ENCODE results near the gene C1QTNF7.

DNA sequence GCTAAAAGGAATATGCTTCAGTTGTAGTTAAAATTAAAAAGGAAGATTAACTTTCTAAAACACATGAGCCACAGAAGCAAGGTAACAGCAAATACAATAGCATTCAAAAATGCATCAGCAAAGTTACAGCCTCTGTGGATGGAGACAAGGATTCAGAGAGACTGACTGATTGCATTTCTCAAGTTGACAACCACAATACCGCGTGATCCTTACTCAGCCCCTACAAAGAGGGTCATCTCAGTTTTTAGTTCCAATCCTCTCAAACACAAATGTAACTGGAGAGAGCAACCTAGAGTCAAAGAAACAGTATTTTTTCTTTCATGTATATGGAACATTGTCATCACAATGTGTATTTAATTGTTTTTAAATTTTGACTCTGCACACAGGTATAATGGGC, 14.2 kb upstream of the C1QTNF7 start:
- TF ChIP-seq, protein P1, sequence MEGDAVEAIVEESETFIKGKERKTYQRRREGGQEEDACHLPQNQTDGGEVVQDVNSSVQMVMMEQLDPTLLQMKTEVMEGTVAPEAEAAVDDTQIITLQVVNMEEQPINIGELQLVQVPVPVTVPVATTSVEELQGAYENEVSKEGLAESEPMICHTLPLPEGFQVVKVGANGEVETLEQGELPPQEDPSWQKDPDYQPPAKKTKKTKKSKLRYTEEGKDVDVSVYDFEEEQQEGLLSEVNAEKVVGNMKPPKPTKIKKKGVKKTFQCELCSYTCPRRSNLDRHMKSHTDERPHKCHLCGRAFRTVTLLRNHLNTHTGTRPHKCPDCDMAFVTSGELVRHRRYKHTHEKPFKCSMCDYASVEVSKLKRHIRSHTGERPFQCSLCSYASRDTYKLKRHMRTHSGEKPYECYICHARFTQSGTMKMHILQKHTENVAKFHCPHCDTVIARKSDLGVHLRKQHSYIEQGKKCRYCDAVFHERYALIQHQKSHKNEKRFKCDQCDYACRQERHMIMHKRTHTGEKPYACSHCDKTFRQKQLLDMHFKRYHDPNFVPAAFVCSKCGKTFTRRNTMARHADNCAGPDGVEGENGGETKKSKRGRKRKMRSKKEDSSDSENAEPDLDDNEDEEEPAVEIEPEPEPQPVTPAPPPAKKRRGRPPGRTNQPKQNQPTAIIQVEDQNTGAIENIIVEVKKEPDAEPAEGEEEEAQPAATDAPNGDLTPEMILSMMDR (IDR thresholded peaks at IDR 0.05): no peak
- no peak for TF ChIP-seq ZFX (IDR thresholded peaks at IDR 0.05; ENCODE audit: borderline replicate concordance)

Measured in 22Rv1 (cell line).